ENCODE results near the gene USP5.

DNA sequence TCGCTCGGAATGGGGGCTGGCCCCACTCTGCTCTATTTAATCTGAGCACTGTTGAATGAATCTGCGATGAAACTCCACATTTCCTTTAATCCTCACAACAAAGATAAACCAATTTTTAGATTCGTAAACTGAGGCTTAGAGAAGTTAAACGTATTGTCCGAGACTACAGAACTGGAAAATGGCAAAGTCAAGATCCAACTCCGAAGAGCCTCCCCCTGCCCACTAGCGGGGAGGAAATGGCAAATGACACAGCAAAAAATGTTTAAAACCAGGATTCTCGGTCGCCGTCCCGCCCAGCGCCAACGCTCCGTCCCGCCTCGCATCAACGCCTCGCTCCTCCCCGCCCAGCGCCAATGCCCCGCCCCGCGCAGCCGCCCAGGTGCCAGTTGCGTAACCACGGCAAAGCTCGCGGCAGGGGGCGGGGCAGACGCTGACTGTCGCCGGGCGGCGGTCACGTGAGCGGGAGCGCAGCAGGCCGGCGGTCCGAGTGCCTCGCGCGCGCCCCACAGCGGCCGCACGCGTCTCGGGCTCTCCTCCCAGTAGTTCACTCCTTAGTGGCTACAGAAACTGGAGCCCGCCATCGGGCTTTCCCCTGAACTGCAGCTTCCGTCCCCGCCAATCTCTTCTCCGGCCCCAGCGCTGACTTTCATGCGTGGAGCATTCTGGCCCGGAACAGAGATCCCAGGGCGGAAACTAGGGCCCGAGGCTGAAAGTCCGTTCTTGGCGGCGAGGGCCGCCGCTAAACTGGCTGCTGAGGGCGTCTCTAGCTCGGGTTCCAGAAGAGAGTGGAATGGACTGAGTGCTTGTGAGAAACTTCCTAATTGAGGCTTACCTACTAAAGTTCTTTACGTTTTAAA is 39.1 kb downstream of the USP5 start:
- TF ChIP-seq, protein P1, sequence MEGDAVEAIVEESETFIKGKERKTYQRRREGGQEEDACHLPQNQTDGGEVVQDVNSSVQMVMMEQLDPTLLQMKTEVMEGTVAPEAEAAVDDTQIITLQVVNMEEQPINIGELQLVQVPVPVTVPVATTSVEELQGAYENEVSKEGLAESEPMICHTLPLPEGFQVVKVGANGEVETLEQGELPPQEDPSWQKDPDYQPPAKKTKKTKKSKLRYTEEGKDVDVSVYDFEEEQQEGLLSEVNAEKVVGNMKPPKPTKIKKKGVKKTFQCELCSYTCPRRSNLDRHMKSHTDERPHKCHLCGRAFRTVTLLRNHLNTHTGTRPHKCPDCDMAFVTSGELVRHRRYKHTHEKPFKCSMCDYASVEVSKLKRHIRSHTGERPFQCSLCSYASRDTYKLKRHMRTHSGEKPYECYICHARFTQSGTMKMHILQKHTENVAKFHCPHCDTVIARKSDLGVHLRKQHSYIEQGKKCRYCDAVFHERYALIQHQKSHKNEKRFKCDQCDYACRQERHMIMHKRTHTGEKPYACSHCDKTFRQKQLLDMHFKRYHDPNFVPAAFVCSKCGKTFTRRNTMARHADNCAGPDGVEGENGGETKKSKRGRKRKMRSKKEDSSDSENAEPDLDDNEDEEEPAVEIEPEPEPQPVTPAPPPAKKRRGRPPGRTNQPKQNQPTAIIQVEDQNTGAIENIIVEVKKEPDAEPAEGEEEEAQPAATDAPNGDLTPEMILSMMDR (IDR thresholded peaks at IDR 0.05; ENCODE audit: insufficient read depth, low read depth, low read length) = peak; percentile 38
- TF ChIP-seq EZH2 (IDR thresholded peaks at IDR 0.05; ENCODE audit: insufficient read depth, low read length) = no peak

All from astrocyte (in vitro differentiated cells and primary cell).